Colonic mucosa (tissue), 4 donors: ENCODE results near the gene GIMAP7. TPM values are rescaled to one million over a fixed set of nuclear protein-coding genes. Genes with fewer than 3 reads are reported as not detected.
A peak's percentile ranks its signal among the peaks of the same experiment; 100 is the strongest.

Source experiments
- DNase-seq: peaks from one replicate; pipeline ENCODE4 v3.0.0-alpha.2; 2020
- H3K27ac ChIP-seq: fragments of 200-600 bp; one replicate; pipeline ENCODE4 v1.8.0; 2021
- H3K27me3 ChIP-seq: fragments of 200-600 bp; one replicate; pipeline ENCODE4 v1.8.0; 2021
- H3K36me3 ChIP-seq: fragments of 200-600 bp; one replicate; pipeline ENCODE4 v1.8.0; 2021
- H3K4me1 ChIP-seq: fragments of 200-600 bp; one replicate; pipeline ENCODE4 v1.8.0; 2021; ENCODE audit warnings: mild to moderate bottlenecking
- H3K4me3 ChIP-seq: fragments of 200-600 bp; one replicate; pipeline ENCODE4 v1.8.0; 2021
- H3K9ac ChIP-seq, 2 donors: one replicate each; pipeline ENCODE4 v1.7.0; 2013; ENCODE audit warnings: control low read depth in 2 of 2, low read depth in 2 of 2, low read length in 2 of 2
- H3K9me3 ChIP-seq: fragments of 200-600 bp; one replicate; pipeline ENCODE4 v1.8.0; 2021
- CTCF ChIP-seq: fragments of 200-600 bp; IDR thresholded peaks from one replicate; pipeline ENCODE4 v1.8.0; 2022; ENCODE audit warnings: antibody characterized with exemption, mild to moderate bottlenecking
- intact Hi-C: fragments of 100-400 bp; cut with DNase I; formaldehyde crosslinking; loops from one replicate; pipeline ENCODE4 v1.14.1; 2022
- total RNA-seq, 2 donors: library from RNA; stranded (reverse); fragmentation: NEBNext Ultra II Directional in 1 of 2; extraction: Animal tissue kit (Norgen Biotek cat#: 25700) in 1 of 2; gene quantifications; one replicate each; pipeline ENCODE4 v1.2.1, GENCODE V29; 2021
- donor health status: healthy.
- donor health status: DM: no; HTN: no; CAD: no.
- donor health status: DM: no; HTN: no; CAD: no.

Gene GIMAP7
- total RNA-seq, 2 donors from 2014 or later = 4.8 to 5.6 TPM

- TF ChIP-seq CTCF = no peak
- H3K36me3 ChIP-seq = no peaks in the 10 kb centered on the region
These were observed 51.9 kb downstream of the GIMAP7 start for GRCh38 chr7:150566572-150566971.

GRCh38 chr7:150567169-150567568 lies 52.5 kb downstream of the GIMAP7 start, which contains the start of gene GIMAP4:
GIMAP4 (plus strand) TSS chr7:150567390; CDS start chr7:150569902, 2,512 bp downstream.
- no peak for DNase-seq
- Histone ChIP-seq H3K4me1 (no peaks in the 10 kb centered on the region), H3K27me3 (no peaks in the 10 kb centered on the region), H3K36me3 (no peaks in the 10 kb centered on the region), H3K4me3 (peak within 1 kb of the TSS; percentile 27), H3K27ac (peak within 1 kb of the TSS; percentile 54), H3K9ac (peak within 1 kb of the TSS; percentile 40 to 49), H3K9me3 (no peaks in the 10 kb centered on the region)
- intact Hi-C loops = no loop called here
- no peak for TF ChIP-seq CTCF

More at GRCh38 chr7:150566572-150566971, 51.9 kb downstream of the GIMAP7 start:
- Histone ChIP-seq H3K27ac (no peak overlapping the region), H3K4me3 (no peak overlapping the region), H3K27me3 (no peaks in the 10 kb centered on the region), H3K9me3 (no peaks in the 10 kb centered on the region), H3K4me1 (no peaks in the 10 kb centered on the region), H3K9ac (no peak overlapping the region)
- DNase-seq = no peak
- intact Hi-C loops = no loop called here

- no peaks in the 10 kb centered on the region for H3K4me1 ChIP-seq
- H3K4me3 ChIP-seq = peak overlapping the region; percentile 27
- intact Hi-C loops = no loop called here
- no peaks in the 10 kb centered on the region for H3K9me3 ChIP-seq
- peak overlapping the region; percentile 54 for H3K27ac ChIP-seq
- no peaks in the 10 kb centered on the region for H3K36me3 ChIP-seq
- H3K9ac ChIP-seq = peak overlapping the region; percentile 40 to 49
- H3K27me3 ChIP-seq = no peaks in the 10 kb centered on the region
- no peak for TF ChIP-seq CTCF
- DNase-seq = no peak
These were observed 53.2 kb downstream of the GIMAP7 start for GRCh38 chr7:150567871-150568301.

- H3K4me3 ChIP-seq = peak overlapping the region; percentile 27
- intact Hi-C loops = no loop called here
- peak overlapping the region; percentile 54 for H3K27ac ChIP-seq
- no peaks in the 10 kb centered on the region for H3K36me3 ChIP-seq
- no peak for DNase-seq
- no peaks in the 10 kb centered on the region for H3K9me3 ChIP-seq
- H3K4me1 ChIP-seq = no peaks in the 10 kb centered on the region
- no peak for TF ChIP-seq CTCF
- H3K27me3 ChIP-seq = no peaks in the 10 kb centered on the region
- no peak overlapping the region for H3K9ac ChIP-seq
These were observed 54.0 kb downstream of the GIMAP7 start for GRCh38 chr7:150568714-150569113.

GRCh38 chr7:150569245-150569955 lies 54.7 kb downstream of the GIMAP7 start:
- intact Hi-C loops = no loop called here
- Histone ChIP-seq H3K27me3 (no peaks in the 10 kb centered on the region), H3K27ac (peak overlapping the region; percentile 54), H3K9me3 (no peaks in the 10 kb centered on the region), H3K9ac (no peak overlapping the region), H3K36me3 (no peaks in the 10 kb centered on the region), H3K4me1 (no peaks in the 10 kb centered on the region), H3K4me3 (peak overlapping the region; percentile 27)
- TF ChIP-seq CTCF = no peak
- DNase-seq = no peak

Other genes with a start within 250 kb of the GIMAP7 start
- 10 to 100 TPM; 11.4 to 15.1 TPM for gene LRRC61, start 191.5 kb upstream of the GIMAP7 start, total RNA-seq
- 10 to 100 TPM; 17.6 to 29.6 TPM for gene ACTR3C, start 191.3 kb upstream of the GIMAP7 start, total RNA-seq
- 100 to 1,000 TPM in 1 of 2 donors, 10 to 100 TPM in 1; 86.7 to 122 TPM for gene RARRES2, start 173.2 kb upstream of the GIMAP7 start, total RNA-seq
- 100 to 1,000 TPM; 189 to 304 TPM for gene REPIN1, start 146.1 kb upstream of the GIMAP7 start, total RNA-seq
- 10 to 100 TPM; 11.0 to 11.3 TPM for gene ZNF775, start 135.5 kb upstream of the GIMAP7 start, total RNA-seq
- gene GIMAP8, start 64.2 kb upstream of the GIMAP7 start, total RNA-seq = 1 to 10 TPM; 3.4 to 4.5 TPM
- gene GIMAP4, start 52.5 kb downstream of the GIMAP7 start, total RNA-seq = 10 to 100 TPM in 1 of 2 donors, 1 to 10 TPM in 1; 6.6 to 12.7 TPM
- 1 to 10 TPM; 4.8 to 7.1 TPM for gene GIMAP6, start 117.5 kb downstream of the GIMAP7 start, total RNA-seq
- gene GIMAP2, start 170.8 kb downstream of the GIMAP7 start, total RNA-seq = 1 to 10 TPM; 6.5 to 6.9 TPM
- 1 to 10 TPM in 1 of 2 donors, under 1 TPM in 1; 0.94 to 1.6 TPM for gene GIMAP1, start 201.7 kb downstream of the GIMAP7 start, total RNA-seq
- 1 to 10 TPM; 2.5 to 5.2 TPM for gene GIMAP5, start 222.5 kb downstream of the GIMAP7 start, total RNA-seq